Ecto neural progenitor cell (in vitro differentiated cells): Measurements from ENCODE around the gene CENPP.

Source experiments
- DNase-seq: peaks from one replicate; pipeline ENCODE4 v3.0.0-alpha.2; 2018; ENCODE audit warnings: low spot score

CENPP gene

GRCh38 chr9:92313624-92314012 is 12.1 kb upstream of the CENPP start:
- no peak for DNase-seq

GRCh38 chr9:92315456-92315855 is 10.3 kb upstream of the CENPP start:
- no peak for DNase-seq

DNA sequence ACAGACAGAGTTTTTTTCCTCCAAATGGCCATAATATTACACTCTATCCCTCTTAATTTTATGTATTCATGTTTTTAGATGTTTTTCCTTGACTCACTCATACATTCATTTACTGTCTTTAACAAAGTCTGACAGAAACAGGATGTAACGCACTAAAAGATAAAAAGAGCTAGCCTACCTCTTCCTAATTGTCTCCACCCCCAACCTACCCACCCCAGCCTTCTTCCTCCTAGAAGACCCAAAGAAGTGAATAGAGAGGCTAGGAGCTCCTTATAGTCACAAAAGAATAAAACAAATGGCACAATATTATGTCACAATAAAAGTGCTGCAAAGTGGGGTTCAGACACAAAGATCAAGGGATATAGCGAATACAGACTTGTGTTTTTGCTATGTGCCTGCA is 1.3 kb upstream of the CENPP start:
- no peak for DNase-seq

- no peak for DNase-seq
Measured at GRCh38 chr9:92324889-92325268, 874 bp upstream of the CENPP start.

GRCh38 chr9:92325991-92326500 is 293 bp downstream of the CENPP start:
- DNase-seq: no peak

- DNase-seq: no peak
Measured at GRCh38 chr9:92327283-92327850, 1.6 kb downstream of the CENPP start.

DNA sequence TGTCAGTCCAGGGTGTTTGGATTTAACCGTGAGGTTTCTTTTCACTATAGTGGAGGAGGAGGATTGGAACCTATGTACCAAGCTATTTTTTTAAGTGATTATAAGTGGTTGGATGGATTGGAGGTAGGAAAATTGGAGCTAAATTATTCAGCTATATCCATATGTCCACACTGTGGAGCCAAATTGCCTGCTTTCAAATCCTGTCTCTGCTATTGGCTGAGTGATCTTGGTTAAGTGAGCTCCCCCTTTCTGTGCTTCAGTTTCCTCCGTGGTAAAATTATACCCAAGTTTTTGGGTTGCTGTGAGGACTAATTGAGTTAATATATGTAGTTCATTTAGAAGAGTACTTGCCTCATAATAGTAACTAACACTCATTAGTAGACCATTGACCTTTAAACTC is 2.5 kb downstream of the CENPP start:
- DNase-seq: no peak

- DNase-seq: no peak
Measured at GRCh38 chr9:92332577-92333281, 7.0 kb downstream of the CENPP start.

- no peak for DNase-seq
Measured at GRCh38 chr9:92333282-92333634, 7.5 kb downstream of the CENPP start.

GRCh38 chr9:92341578-92341977 is 15.8 kb downstream of the CENPP start:
- DNase-seq: no peak

DNA sequence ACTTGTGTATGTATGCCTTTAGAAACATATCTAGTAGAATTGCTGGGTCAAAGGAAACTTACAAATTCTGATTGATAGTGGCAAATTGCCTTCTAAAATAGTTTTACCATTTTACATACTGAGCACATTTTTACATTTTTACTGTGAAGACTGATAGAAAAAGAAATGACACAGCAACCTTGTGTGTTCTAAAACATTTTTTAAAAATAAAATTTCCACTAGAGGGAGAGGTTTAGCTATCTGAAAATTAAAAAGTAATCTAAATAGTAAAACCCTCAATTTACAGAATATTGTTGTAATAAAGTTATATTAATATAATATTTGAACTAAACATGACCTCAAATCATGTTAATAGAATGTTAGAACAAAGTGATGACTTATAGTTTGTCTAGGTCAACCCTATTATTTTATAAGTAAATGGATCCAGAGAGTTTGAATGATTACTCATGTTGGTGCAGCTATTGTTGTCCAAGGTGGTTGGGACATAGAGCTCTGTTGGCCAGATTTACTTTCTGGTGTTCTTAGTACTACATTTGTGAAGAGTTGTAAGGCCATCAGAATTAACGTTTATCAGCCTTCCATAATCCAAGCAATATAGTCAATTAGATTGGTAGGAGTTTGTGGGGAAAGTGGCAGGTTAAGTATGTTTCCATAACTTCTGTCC is 17.2 kb downstream of the CENPP start:
- DNase-seq: no peak

- DNase-seq: no peak
Measured at GRCh38 chr9:92345582-92345981, 19.8 kb downstream of the CENPP start.

- DNase-seq: no peak
Measured at GRCh38 chr9:92349771-92350739, 24.3 kb downstream of the CENPP start.

DNA sequence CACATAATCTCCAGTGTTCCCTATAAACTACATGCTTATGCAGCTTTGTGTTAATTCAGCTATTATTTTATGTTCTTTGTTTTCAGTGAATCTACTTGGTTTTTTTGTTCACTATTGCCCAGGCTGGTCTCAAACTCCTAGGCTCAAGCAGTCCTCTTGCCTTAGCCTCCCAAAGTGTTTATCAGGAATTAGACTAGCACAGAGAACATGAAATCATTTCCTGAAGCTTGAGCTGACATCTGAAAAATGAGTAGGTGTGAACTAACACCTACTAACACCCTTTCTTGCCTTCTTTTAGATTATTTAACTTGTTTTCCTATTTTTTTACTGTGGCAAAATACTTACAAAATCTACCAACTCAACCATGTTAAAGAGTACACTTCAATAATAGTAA is 25.0 kb downstream of the CENPP start:
- no peak for DNase-seq

GRCh38 chr9:92353051-92353450 is 27.3 kb downstream of the CENPP start:
- no peak for DNase-seq

DNA sequence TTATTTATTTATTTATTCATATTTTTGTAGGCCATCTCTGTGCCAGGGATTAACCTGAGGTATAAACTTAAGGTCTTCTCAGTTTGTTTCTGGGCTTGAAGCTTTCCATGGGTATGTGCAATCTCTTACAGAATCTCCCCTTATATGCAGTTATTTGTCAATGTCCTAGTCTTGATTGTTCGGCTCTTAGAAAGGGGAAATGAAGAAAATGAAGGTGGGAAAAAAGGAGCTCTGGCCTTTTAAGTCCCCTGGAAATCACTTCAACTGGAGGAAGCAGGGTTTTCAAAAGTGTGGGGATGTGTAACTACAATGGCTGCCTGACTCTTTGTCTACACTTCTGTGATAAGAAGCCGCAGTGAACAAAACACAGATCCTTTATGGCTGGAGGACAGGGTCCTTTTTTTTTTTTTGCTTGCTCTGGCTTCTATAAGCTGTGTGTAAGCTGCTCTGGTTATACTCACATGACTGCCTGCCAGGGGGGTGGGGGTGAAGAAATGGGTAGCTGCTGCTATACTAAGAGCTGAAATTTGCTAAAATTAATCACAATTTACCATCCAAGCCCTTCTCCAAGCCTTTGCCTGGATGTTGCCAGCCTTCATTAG is 33.7 kb downstream of the CENPP start:
- no peak for DNase-seq

DNA sequence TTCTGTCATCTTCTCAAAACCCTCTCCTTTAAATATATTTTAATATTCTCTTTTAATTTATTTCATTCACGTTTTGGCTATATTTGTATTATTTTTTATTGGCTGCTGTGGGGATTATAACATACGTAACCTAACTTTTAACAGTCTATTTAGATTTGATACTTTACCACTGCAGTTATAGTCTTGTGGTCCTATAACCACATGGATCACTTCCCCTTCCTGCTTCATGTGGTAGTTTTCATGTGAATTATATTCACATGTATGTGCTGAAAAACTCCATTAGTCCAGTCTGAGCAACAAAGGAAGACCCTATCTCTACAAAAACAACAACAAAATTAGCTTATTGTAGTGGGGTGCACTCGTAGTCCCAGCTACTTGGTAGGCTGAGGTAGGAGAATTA is 34.3 kb downstream of the CENPP start:
- no peak for DNase-seq

GRCh38 chr9:92369075-92369474 is 43.3 kb downstream of the CENPP start:
- DNase-seq: no peak

DNA sequence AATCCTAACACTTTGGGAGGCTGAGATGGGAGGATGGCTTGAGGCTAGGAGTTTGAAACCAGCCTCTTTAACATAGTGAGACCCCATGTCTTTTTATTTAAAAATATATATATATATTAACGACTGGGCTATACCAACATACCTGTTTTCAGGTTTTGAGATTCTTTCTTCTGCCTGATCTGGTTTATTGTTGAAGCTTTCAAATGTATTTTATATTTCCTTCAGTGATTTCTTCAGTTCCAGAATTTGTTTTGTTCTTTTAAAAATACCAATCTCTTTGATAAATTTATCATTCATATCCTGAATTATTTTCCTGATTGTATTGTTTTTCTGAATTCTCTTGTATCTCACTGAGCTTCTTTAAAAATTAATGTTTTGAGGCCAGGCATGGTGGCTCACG is 47.4 kb downstream of the CENPP start:
- no peak for DNase-seq

- no peak for DNase-seq
Measured at GRCh38 chr9:92377876-92378275, 52.1 kb downstream of the CENPP start.

- DNase-seq: no peak
Measured at GRCh38 chr9:92378865-92379560, 53.3 kb downstream of the CENPP start.
